Stomach smooth muscle (tissue), 2 donors: ENCODE measurements around the gene DLK1.

Experiments
- H3K27ac ChIP-seq: one replicate; pipeline ENCODE4 v1.7.0; 2013; ENCODE audit warnings: mild to moderate bottlenecking, low read length, inconsistent platforms
- H3K27me3 ChIP-seq, 2 donors: one replicate each; pipeline ENCODE4 v1.7.0; 2013; ENCODE audit warnings: low read length in 2 of 2; ENCODE audit not compliant: insufficient read depth in 2 of 2, control insufficient read depth in 1 of 2
- H3K36me3 ChIP-seq, 2 donors: one replicate each; pipeline ENCODE4 v1.7.0; 2013; ENCODE audit warnings: low read length in 2 of 2; ENCODE audit not compliant: control insufficient read depth in 2 of 2, insufficient read depth in 2 of 2
- H3K4me1 ChIP-seq: one replicate; pipeline ENCODE4 v1.7.0; 2013; ENCODE audit warnings: low read length; ENCODE audit not compliant: control insufficient read depth, insufficient read depth
- H3K4me3 ChIP-seq, 2 donors: one replicate each; pipeline ENCODE4 v1.7.0; 2013; ENCODE audit warnings: low read length in 2 of 2
- H3K9ac ChIP-seq, 2 donors: one replicate each; pipeline ENCODE4 v1.7.0; 2013; ENCODE audit warnings: low read length in 2 of 2, mild to moderate bottlenecking in 1 of 2
- H3K9me3 ChIP-seq, 2 donors: one replicate each; pipeline ENCODE4 v1.7.0; 2013; ENCODE audit warnings: low read length in 2 of 2; ENCODE audit not compliant: control insufficient read depth in 2 of 2
- donor health status: healthy.
- donor health status: Pancreatic carcinoma.

Gene DLK1

DNA sequence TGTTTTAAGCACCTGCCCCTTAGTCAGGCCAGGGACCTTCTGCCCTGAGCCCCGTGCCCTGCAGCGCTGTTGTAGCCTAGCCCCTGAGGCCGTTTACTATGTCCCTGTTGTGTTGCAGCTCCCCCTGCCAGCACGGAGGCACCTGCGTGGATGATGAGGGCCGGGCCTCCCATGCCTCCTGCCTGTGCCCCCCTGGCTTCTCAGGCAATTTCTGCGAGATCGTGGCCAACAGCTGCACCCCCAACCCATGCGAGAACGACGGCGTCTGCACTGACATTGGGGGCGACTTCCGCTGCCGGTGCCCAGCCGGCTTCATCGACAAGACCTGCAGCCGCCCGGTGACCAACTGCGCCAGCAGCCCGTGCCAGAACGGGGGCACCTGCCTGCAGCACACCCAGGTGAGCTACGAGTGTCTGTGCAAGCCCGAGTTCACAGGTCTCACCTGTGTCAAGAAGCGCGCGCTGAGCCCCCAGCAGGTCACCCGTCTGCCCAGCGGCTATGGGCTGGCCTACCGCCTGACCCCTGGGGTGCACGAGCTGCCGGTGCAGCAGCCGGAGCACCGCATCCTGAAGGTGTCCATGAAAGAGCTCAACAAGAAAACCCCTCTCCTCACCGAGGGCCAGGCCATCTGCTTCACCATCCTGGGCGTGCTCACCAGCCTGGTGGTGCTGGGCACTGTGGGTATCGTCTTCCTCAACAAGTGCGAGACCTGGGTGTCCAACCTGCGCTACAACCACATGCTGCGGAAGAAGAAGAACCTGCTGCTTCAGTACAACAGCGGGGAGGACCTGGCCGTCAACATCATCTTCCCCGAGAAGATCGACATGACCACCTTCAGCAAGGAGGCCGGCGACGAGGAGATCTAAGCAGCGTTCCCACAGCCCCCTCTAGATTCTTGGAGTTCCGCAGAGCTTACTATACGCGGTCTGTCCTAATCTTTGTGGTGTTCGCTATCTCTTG, 7.6 kb downstream of the DLK1 start:
- Histone ChIP-seq H3K27me3 (peaks cover 7 to 9% of the 10 kb centered on the region in 2 donors), H3K4me1 (no peaks in the 10 kb centered on the region), H3K36me3 (no peaks in the 10 kb centered on the region)

DNA sequence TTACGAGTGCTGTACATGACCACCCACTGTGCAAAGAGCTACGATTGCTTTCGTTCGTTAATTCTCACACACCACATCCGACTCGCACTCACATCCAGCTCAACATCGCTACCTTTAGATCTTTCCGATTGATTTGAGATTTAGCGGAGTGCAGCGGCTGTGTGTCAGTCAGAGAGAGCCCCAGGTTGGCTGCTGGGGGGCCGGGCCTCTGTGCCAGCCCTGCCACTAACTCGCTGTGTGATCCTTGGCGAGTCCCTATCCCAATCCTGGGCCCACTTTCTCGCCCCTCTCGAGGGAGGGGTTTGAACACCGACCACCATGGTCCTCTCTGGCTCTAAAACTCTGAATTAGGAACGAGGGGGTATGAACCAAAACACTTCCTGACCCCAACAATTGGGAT, 8.6 kb downstream of the DLK1 start:
- Histone ChIP-seq H3K27me3 (peaks cover 3% of the 10 kb centered on the region in 2 donors), H3K9ac (no peak overlapping the region)

More for the DNA sequence above, 7.6 kb downstream of the DLK1 start:
- Histone ChIP-seq H3K4me3 (no peak overlapping the region), H3K9ac (no peak overlapping the region), H3K27ac (no peak overlapping the region), H3K9me3 (no peaks in the 10 kb centered on the region)

DNA sequence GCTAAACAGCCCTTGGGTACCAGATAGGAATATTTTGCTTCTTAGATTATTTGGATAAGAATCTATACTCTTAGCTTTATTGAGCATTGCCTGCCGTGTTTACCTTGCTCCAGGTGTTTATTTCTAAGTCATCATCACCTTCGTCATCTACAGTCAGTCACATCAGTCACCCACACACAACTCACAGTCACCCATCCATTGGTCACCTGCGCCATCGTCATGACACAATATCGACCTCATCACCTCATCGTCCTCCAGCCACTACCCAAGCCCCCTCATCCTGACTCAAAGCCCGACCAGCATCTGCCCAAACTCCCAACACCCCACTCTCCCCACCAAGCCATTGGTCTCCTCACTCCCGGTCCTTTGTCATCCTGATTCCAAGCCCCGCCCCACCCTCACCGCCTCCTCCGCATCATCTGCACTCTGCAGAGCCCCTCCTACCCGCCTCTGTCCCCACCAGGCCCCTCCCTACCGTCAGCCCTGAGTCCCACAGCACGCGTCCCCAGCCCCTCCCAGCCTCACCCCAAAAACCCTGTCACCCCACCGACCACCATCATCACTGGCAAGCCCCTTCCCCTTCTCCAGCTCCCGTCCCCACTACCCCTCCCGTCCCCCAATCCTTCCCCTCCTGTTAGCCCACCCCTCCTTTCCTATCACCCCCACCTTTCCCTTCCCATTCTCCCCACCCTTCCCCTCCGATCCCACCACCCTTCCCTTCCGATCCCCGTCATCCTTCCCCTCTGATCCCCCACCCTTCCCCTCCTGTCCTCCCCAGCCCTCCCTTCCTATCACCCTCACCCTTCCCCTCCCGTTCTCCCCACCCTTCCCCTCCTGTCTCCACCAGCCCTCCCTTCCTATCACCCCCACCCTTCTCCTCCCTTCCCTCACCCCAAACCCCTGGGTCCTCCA, 9.8 kb downstream of the DLK1 start:
- Histone ChIP-seq H3K4me1 (no peaks in the 10 kb centered on the region), H3K4me3 (no peak overlapping the region), H3K36me3 (no peaks in the 10 kb centered on the region), H3K27me3 (no peaks in the 10 kb centered on the region), H3K9ac (no peak overlapping the region), H3K27ac (no peak overlapping the region), H3K9me3 (peaks cover 3% of the 10 kb centered on the region in 2 donors)

More for the DNA sequence above, 8.6 kb downstream of the DLK1 start:
- H3K36me3 ChIP-seq = no peaks in the 10 kb centered on the region
- no peaks in the 10 kb centered on the region for H3K4me1 ChIP-seq
- H3K9me3 ChIP-seq = no peaks in the 10 kb centered on the region
- no peak overlapping the region for H3K27ac ChIP-seq
- H3K4me3 ChIP-seq = no peak overlapping the region

DNA sequence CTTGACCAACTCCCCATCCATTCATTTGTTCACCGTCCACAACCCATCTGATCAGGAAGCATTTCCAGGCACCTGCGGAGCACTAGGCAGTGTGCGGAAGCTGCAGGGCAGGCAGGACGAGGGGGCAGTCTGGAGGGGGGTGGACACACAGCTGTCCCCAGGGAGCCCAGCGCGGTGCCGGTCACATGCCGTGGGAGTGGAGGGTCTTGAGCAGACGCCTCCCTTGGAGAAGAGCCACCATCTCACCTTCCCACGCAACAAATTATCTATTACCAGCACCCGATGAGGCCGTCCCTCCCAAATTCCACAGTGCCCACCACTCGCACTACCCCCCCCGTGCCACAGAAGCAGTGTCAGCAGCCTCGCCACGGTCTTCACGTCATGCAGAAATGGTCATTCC, 10.8 kb downstream of the DLK1 start:
- H3K9ac ChIP-seq = no peak overlapping the region
- no peaks in the 10 kb centered on the region for H3K4me1 ChIP-seq
- H3K36me3 ChIP-seq = no peaks in the 10 kb centered on the region
- no peak overlapping the region for H3K27ac ChIP-seq
- peaks cover 3 to 6% of the 10 kb centered on the region in 2 donors for H3K9me3 ChIP-seq
- H3K27me3 ChIP-seq = no peaks in the 10 kb centered on the region
- H3K4me3 ChIP-seq = no peak overlapping the region

DNA sequence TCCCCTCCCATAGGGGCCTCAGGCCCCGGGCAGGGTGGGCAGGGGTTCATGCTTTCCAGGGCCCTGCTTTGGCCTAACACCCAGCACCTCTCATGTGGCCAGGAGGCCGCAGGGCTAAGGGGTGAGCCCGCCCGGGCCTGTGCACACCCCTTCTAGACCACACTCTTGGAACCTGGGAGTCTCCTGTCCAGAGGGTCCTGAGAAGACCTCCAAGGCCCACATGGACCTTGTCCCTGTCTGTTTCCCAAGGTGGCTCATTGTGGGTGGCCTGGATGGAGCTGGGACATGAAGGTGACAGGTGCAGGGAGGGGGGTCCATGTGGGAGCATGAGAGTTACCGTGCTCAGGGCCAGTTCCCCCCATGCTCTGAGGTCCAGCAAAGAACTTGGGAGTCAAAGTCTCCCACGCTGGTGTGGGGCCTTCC, 11.6 kb downstream of the DLK1 start:
- no peaks in the 10 kb centered on the region for H3K27me3 ChIP-seq
- H3K9me3 ChIP-seq = peaks cover 6% of the 10 kb centered on the region in 2 donors
- no peaks in the 10 kb centered on the region for H3K4me1 ChIP-seq
- H3K4me3 ChIP-seq = no peak overlapping the region
- H3K36me3 ChIP-seq = no peaks in the 10 kb centered on the region
- H3K27ac ChIP-seq = no peak overlapping the region
- no peak overlapping the region for H3K9ac ChIP-seq

DNA sequence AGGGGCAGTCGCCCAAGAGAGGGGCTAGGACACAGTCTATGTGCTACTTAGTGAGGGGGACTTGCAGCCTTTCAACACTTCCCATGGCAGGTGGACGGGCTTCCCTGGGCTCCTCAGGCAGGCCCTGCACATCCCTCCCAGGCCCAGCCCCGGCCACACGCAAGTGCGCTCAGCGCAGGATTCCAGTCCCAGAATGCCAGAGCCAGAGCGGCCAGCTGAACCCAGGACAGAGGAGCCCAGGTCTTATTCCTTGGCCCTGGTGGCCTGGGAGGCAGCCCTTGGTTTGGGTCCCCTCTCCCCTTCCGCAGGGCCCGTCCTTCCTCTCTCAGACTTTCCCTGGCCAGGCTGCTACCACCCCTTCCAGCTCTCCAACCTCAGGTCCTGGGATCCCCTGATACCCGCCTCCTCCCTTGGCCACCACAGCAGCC, 12.0 kb downstream of the DLK1 start:
- Histone ChIP-seq H3K36me3 (no peaks in the 10 kb centered on the region), H3K27ac (no peak overlapping the region), H3K27me3 (no peaks in the 10 kb centered on the region), H3K9ac (no peak overlapping the region), H3K4me1 (no peaks in the 10 kb centered on the region), H3K9me3 (peaks cover 6% of the 10 kb centered on the region in 2 donors), H3K4me3 (no peak overlapping the region)

DNA sequence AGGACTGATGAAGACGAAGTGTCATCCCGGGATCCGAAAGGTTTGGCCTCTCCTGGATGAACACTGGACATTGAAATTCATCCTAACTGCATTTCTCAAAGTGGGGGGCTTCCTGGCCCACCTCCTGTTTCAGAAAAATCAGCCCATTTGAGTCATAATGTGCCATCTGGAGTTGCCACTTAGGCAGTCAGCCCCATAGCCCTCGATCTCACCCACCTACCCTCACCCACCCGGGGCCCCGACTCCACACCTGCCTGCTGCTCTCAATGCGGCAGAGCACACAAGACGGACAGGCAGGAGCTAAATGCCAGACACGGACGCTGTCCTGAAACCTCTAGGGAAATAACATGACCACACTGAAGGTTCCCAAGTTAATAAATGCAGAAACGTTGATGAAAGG, 12.6 kb downstream of the DLK1 start:
- no peak overlapping the region for H3K4me3 ChIP-seq
- H3K27me3 ChIP-seq = no peaks in the 10 kb centered on the region
- no peak overlapping the region for H3K9ac ChIP-seq
- H3K4me1 ChIP-seq = no peaks in the 10 kb centered on the region
- no peak overlapping the region for H3K27ac ChIP-seq
- peaks cover 6% of the 10 kb centered on the region in 2 donors for H3K9me3 ChIP-seq
- no peaks in the 10 kb centered on the region for H3K36me3 ChIP-seq

DNA sequence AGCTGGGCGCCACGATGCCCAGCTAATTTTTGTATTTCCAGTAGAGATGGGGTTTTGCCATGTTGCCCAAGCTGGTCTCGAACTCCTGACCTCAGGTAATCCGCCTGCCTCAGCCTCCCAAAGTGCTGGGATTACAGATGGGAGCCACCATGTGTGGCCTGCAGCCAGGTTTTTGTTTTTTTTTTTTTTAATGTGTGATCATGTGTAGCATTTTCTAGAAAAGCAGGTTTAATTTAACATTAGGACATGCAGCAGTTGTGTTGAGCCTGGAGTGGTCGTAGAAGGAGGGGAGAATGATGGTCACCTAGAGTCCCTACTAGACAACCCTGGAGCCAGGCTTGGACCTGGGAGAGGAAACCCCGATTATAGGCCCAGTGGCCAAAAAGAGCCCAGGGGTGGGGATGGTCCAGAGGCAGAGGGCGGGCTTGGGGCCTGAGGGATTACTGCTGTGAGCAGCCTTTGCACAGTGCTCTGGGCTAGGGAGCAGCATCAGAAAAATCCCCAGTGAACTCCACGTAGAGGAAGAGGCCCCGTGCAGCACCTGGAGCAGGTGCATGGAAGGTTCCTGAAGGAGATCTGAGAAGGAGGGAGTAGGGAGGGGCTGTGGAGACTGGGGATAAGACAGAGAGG, 13.6 kb downstream of the DLK1 start:
- peaks cover 6% of the 10 kb centered on the region in 2 donors for H3K9me3 ChIP-seq
- H3K9ac ChIP-seq = no peak overlapping the region
- H3K27ac ChIP-seq = no peak overlapping the region
- no peaks in the 10 kb centered on the region for H3K36me3 ChIP-seq
- H3K27me3 ChIP-seq = no peaks in the 10 kb centered on the region
- H3K4me1 ChIP-seq = no peaks in the 10 kb centered on the region
- H3K4me3 ChIP-seq = no peak overlapping the region

DNA sequence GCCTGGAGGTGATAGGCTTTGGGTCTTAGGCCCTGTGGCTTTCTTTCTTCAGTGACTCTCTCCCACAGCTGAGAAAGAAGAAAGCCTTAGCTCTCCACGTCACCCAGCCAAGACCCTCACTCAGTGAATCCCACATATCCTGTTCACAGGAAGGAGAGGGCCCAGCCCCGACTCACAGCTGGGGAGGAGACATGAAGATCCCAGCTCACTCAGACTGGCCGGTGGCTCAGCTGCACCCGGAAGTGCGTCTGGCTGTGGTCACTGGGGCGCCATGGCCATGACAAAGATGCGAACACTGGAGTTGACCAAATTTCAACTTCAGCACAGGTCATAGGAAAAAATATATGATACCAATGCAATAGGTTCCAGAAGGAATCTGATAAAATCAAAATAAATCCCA, 14.2 kb downstream of the DLK1 start:
- Histone ChIP-seq H3K9me3 (peaks cover 6% of the 10 kb centered on the region in 2 donors), H3K27me3 (no peaks in the 10 kb centered on the region)

DNA sequence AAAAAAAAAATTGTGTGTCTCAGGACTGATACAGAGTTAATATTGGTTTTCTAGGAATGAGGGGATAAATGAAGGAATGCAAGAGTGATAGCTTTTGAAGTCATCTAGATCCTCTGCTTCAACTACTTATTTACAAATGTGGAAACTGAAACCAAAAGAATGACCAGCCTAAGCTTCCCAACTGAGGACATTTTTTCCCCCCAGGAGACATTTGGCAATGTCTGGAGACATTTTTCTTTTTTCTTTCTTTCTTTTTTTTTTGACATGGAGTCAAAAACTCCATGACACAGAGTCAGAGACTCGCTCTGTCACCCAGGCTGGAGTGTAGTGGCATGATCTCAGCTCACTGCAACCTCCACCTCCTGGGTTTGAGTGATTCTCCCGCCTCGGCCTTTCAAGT, 15.3 kb downstream of the DLK1 start:
- H3K4me1 ChIP-seq = no peaks in the 10 kb centered on the region
- no peaks in the 10 kb centered on the region for H3K36me3 ChIP-seq
- H3K27ac ChIP-seq = no peak overlapping the region
- no peak overlapping the region for H3K4me3 ChIP-seq
- H3K9ac ChIP-seq = no peak overlapping the region
- peaks cover 6% of the 10 kb centered on the region in 2 donors for H3K9me3 ChIP-seq
- H3K27me3 ChIP-seq = peaks cover 0 to under 1% of the 10 kb centered on the region in 2 donors

More for the DNA sequence above, 14.2 kb downstream of the DLK1 start:
- no peak overlapping the region for H3K4me3 ChIP-seq
- no peak overlapping the region for H3K27ac ChIP-seq
- no peaks in the 10 kb centered on the region for H3K36me3 ChIP-seq
- no peaks in the 10 kb centered on the region for H3K4me1 ChIP-seq
- H3K9ac ChIP-seq = no peak overlapping the region
